Stimulated activated CD4-positive, alpha-beta T cell treated with anti-CD3 and anti-CD28 coated beads, Interleukin-4, amount 100 ng/mL, for 48 hours (primary cell): ENCODE results near the gene RHOXF1.
"Not testable (repeated sequence)": the region's sequence is repeated elsewhere in the genome, so short reads cannot be mapped to it uniquely, and the experiment has no call there.

Experiments used
- DNase-seq, 2 donors: peaks; one replicate each; pipeline ENCODE4 v3.0.0-alpha.2; 2020; ENCODE audit warnings: low read depth in 2 of 2

Gene RHOXF1, protein sequence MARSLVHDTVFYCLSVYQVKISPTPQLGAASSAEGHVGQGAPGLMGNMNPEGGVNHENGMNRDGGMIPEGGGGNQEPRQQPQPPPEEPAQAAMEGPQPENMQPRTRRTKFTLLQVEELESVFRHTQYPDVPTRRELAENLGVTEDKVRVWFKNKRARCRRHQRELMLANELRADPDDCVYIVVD

DNA sequence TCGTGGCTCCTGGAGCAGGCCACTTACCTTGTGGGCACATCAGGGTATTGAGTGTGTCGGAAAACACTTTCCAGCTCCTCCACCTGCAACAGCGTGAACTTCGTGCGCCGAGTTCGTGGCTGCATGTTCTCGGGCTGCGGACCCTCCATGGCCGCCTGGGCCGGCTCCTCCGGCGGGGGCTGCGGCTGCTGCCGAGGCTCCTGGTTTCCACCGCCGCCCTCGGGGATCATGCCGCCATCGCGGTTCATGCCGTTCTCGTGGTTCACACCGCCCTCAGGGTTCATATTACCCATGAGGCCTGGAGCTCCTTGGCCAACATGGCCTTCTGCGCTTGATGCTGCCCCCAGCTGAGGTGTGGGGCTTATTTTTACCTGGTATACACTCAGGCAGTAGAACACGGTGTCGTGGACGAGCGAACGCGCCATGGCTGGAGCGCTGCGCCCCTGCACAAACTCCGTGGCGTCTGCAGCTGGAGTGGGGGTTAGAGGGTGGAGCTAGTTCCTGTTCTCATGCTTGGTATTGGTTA lies at the start of gene RHOXF1:
Gene RHOXF1, minus strand, starts transcription at position 476 of the 526 bp plus-strand sequence. Its CDS starts 51 bp downstream, at position 425.
- no peak for DNase-seq

DNA sequence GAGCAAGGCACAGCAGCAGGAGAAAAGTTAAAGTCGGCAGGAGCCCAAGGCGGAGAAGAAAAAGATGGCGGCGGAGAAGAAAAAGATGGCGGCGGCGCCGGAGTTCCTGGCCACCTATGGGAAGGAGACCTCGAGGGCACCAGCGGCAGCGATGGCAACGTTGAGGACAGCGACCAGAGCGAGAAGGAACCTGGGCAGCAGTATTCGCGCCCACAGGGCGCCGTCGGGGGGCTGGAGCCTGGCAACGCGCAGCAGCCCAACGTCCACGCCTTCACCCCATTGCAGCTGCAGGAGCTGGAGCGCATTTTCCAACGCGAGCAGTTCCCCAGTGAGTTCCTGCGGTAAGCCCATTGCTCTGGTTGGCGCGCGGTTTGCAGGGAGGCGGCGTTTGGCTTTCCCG lies 43.4 kb upstream of the RHOXF1 start:
- not testable (repeated sequence) for DNase-seq

DNA sequence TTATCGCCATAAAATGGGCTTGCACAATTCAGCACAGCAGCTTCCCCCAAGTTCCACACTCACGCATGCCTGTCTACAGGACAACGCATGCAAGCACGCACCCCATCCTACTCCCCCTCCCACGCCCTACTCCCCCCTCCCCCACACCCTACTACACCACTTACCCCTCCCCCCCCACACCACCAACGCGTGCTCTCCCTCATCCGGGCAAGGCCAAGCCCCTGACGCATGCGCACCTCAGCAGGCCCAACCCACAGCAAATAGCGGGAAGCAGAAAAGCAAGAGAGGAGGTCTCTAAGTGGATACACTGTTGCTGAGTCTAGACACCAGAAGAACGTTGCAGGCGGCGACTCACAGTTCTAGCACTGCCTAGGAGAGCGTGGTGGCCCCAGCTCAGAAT lies 42.6 kb upstream of the RHOXF1 start, which contains the start of gene RHOXF2:
Gene RHOXF2, plus strand, starts transcription at position 301 of the 400 bp plus-strand sequence. CDS start 138 bp downstream, outside the sequence.
- not testable (repeated sequence) for DNase-seq

DNA sequence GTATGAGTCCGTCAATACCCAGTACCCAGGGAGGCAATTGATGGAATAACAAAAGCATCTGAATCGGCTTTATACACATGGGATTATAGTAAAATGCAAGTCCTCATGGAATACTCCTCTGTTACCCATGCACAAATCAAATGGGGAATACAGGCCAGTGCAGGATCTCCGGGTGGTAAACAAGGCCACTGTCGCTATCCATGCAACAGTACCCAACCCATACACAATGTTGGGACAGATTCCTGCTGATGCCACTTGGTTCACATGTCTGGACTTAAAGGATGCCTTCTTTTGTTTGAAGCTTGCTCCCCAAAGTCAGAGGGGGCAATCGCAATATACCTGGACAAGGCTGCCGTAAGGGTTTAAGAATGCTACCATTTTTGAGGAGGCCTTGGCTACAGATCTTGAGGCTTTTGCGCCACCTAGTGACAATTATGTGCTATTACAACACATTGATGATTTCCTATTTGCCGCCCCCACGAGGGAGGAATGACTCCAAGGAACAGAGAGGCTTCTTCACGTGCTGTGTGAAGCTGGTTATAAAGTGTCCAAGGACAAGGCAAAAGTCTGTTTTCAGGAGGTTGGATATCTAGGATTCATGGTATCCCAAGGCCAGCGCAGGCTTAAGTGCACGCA lies 34.5 kb upstream of the RHOXF1 start:
- not testable (repeated sequence) for DNase-seq

DNA sequence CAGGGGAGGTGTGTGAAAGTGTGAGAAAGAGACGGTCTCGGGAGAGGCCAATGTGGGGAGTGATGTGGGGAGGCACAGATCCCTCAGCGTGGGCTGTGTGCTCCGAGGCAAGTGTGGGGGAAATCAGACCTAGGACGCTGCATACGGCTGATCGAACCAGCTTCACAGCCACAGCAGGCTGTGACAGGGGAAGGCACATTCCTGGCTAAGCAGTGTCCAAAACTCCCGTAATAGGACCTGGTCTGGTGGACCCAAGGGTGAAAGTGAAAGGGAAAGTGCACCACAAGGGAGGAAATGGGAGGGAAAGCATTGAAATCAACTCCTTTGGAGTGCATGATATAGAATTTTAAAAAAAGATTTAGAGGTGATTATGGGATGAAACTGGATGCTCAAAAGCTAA lies 31.8 kb upstream of the RHOXF1 start:
- no peak for DNase-seq

DNA sequence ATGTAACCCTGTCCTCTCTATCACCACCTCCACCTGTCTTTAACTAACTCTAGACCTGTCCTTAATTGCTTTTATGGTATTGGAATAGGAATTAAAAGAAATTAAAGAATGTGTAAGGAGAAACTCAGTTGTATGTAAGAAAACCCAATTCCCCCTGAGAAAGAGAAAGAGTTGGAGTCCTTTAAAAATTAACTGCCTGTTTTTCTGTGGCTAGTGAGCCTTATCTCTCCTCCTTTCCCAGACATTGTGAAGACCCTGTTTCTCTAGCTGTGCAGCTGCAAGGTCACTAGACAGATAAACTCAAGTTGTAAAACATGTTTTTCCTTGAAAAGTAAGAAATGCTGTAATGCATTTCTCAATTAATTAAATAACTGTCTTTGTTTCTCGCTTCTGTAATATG lies 30.6 kb upstream of the RHOXF1 start:
- not testable (repeated sequence) for DNase-seq

DNA sequence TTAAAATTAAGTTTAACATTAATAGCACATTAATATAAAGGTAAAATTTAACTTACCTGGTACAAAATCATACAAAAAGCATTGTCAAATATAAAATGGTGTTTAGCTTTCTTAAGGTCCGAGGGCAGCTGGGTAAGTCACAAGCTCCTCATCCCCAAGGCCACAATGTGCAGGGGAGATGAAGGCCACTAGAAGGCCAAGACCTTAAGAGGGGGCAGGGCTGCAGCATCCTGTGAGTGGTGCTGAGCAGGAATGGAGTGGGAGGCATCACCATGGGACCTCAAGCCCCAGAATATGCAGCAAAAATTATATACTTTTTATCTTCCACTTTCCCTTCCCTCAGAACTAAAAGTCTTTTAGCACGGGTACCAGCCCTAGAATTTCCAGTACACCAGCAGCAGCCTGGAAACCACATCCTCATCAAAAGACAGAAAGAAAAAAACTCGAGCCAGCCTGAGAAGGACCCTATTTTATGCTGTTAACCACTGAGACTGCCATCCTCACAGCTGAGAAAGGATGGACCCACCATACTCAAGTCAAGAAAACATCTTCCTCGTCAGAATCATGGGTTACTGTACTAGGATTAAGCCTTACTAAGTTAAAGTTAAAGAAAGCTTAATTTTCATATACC lies 29.7 kb upstream of the RHOXF1 start:
- DNase-seq: no peak

DNA sequence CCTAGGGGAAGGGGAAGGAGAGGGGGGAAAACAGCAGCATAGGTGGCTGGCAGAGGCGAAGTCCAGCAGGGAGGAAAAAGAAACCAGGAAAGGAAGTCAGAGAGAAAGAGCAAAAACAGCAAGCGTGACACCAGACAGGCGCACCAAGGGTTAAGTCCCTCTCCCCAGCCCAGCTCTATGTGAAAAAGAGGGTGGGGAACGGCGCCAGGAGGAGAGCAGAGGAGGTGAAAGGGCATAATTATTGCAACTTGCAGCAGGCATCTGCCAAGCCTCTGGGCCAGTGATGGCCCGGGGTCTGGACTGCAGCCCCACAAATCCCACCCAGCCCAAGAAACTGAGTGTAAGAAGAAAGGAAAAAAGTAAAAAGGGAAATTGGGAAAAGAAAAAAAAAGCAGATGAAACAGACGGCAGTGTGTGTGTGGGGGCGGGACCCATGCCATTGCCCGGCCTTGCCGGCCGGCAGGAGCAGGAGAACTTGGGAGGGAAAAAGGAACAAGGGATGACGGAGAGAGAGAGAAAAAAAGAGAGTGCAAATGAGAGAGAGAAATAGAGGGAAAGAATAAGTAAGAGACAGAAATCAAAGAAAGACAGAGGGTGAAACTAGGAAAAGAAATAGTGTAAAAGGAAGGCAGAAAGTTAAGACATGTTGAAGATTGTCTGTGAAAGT lies 28.6 kb upstream of the RHOXF1 start:
- no peak for DNase-seq

DNA sequence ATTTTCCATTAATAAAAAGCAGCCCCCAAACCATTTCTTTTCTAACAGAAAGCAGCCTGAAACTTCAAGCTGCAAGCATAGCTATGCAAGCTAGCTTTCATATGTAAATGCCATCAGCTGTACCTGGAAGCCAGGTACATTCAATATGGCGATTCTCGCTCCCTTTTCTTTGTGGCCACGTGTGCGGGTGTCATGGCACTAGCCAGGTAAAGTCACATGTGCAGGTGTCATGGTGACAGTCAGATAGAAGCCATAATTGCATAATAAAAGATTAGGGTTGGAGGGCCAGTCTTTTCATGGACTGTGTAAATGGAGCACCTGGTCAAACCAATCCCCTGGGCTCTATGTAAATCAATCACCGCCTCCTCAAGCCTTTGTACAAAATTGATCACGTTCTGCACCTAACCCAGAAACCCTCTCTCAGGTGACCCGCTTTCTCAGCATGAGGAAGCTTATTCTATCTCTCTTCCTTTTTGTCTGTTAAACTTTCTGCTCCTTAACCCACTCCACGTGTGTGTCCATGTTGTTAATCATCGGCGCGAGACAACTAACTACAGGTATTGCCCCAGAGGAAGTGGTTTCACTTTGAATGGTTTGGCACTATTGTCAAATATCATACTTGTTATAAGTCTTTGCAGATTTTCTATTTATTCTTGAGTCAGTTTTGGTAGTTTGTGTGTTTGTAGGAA lies 24.7 kb upstream of the RHOXF1 start:
- DNase-seq: no peak

DNA sequence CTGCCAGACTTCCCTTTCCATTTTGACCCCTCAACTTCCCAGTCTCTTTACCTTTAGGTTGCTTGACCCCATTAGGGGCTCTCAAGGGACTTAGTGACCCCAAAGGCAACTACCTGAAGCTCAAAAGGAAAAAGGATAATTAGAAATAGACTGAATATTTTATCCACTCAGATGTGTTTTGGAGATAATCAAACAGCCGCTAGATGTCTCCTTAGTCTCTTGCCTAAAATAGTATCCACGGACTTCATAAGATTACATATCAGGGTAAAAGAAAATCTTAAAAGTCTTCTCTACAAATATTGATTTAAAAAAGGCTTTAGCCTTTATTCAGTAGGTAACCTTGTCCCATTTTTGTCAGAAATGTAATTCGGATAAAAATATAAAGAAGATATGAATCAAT lies 21.7 kb upstream of the RHOXF1 start:
- DNase-seq: no peak

DNA sequence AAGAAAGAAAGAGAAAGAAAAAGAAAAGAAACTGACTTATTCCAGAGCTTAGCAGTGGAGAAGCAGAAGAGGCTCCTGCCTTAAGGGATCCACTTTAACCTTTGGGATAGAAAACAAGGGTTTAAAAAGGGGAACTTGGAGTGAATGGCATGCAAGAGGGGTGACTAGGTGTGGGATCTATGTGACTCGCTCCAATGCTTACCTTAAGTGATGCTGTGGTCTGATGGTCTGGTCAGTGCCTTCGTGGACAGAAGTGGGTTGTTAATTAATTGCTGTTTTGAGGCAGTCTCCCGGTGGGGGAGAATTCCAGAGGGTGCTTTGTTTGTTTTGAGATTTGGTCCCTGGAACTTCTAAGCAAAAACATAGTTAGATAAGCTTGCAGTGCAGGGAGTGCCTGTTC lies 21.1 kb upstream of the RHOXF1 start:
- no peak for DNase-seq

DNA sequence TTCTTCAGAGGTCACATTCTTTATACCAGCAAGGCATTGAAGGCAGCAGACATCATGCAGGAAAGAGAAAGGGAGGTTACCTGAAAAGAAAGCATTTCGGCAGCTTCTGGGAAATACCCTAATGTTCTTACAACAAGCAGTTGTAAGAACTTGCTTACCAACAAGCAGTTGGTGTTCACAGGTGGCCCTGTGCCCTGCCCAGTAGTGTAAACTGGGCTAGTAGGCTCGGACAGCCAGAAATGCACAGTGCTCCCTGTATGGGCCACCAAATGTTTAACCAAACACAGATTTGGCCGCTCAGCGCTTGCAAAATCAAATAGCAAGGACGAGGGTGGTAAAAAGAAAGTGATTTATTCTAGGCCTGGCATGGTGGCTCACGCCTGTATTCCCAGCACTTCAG lies 20.4 kb upstream of the RHOXF1 start:
- no peak for DNase-seq

DNA sequence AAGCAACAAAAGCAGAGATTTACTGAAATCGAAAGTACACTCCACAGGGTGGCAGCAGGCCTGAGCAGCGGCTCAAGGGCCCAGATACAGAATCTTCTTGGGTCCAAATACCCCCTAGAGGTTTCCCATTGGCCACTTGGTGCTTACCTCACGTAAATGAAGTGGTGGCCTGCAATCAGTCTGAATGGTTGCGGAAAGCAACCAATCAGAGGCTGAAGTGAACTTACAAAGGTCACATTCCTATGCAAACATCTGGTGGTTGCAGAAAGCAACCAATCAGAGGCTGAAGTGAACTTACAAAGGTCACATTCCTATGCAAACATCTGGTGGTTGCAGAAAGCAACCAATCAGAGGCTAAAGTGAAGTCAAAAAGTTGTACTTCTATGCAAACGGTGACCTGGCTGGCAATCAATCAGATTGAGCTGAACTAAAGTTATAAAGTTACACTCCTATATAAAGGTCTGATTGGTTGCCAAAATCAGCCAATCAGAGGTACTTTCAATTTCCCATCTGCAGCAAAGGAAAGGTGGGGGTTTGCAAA lies 12.7 kb upstream of the RHOXF1 start:
- DNase-seq: not testable (repeated sequence)

DNA sequence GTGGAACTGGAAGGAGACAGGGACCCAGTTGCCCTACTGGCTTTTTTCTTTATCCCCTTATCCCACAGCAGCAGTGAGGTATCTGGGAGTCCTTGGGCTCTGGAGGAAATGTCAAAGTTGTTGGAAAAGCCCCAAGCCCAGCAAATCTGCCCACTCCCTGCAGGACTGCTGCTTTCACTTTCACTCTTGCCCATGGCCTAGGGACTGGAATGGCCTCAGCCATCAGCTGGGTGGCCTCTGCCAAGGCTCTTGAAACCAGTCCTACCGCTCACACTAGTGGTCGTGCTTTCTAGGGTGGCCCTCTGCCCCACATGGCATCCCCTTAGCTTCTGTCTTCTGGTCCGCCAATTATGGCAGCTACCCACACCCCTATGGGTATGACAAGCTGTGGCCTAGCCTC lies 9.7 kb upstream of the RHOXF1 start:
- DNase-seq: no peak

DNA sequence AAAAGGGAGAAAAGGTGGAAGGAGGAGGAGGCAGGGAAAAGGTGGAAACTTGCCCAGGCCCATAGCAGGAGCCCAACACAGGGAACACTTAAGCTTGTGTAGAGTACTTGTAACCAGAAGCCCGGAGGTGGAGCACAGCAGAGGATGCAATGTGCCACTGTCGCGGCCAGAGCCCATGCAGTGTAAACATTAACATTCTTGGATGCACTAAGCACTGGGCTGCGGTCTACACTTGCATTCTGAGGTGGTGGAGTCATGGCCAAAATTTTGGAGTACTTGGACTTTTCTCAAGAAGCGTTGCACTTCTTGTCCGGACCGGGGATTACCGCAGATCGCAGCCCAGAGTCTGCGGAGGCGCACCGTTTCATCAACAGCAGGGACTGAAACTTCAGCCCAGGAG lies 4.5 kb upstream of the RHOXF1 start:
- DNase-seq: no peak

DNA sequence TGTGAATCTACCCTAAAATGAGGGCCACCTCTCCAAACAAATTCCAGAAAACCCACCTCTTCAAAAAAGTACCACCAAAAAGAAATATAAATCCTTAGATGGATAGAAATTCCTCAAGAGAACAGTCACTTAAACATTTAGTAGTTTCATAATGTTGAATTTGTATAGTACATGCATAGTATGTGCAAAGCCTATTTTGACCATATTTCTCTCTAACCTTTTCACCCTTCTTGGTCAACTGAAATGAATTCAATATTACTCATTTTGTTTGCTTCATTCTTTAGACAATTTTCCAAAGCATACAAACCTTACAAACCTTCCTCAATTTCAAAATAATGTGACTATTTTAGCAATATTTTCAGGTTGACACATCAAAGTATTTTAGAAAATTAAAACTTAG lies 4.1 kb downstream of the RHOXF1 start:
- DNase-seq: no peak

DNA sequence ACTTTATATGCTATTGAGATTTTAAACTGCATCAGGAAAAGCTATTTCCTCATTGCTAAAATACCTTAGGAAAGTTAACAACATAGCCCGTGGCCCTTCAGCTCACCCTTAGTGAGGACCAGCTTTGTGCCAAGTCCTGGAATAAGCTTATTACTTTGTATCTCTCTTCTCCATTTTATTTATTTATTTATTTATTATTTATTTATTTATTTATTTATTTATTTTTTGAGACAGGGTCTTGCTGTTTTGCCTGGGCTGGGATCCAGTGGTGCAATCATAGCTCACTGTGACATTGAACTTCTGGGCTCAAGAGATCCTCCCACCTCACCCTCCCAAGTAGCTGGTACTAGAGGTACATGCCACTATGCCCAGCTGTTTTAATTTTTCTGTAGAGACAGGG lies 6.3 kb downstream of the RHOXF1 start:
- no peak for DNase-seq

DNA sequence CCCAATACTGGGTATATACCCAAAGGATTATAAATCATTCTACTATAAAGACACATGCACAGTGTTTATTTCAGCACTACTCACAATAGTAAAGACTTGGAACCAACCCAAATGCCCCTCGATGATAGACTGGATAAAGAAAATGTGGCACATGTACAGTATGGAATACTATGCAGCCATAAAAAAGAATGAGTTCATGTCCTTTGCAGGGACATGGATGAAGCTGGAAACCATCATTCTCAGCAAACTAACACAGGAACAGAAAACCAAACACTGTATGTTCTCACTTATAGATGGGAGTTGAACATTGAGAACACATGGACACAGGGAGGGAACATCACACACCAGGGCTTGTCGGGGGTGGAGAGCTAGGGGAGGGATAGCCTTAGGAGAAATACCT lies 11.0 kb downstream of the RHOXF1 start:
- DNase-seq: not testable (repeated sequence)

DNA sequence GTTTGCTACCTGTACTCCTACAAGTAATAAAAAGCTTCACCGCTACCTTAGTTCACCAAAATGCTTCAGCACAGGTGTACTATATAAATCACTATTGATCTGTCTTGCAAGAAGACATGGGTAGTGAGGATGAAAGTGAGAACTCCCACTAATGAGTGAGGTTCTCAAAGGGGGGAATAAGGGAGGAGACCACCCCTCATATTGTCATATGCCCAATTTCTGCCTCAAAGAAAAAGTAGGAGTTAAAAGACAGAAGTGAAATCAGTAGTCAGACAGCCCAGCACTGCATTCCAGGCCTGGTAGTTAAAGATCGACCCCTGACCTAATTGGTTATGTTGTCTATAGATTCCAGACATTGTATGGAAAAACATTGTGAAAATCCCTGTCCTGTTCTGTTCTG lies 14.7 kb downstream of the RHOXF1 start:
- not testable (repeated sequence) for DNase-seq

DNA sequence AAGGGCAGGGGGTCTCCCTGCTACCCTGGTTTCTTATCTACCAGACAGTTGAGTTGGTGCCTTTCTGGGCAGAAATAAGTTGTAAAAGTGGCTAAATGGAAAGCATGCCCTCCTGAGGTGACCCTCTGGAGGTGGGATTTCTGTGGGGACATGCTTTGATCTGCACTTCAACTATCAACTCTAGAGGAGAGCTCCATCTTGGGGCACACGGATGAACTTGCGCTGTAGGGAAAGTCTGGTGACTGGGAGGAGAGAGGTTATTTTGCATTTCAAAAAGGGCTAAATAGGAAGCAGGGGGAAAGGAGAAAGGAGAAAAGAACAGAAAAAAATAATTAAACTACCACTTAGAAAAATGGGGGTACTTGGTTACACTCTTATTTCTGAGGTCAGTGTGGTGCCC lies 25.5 kb downstream of the RHOXF1 start:
- DNase-seq: no peak

DNA sequence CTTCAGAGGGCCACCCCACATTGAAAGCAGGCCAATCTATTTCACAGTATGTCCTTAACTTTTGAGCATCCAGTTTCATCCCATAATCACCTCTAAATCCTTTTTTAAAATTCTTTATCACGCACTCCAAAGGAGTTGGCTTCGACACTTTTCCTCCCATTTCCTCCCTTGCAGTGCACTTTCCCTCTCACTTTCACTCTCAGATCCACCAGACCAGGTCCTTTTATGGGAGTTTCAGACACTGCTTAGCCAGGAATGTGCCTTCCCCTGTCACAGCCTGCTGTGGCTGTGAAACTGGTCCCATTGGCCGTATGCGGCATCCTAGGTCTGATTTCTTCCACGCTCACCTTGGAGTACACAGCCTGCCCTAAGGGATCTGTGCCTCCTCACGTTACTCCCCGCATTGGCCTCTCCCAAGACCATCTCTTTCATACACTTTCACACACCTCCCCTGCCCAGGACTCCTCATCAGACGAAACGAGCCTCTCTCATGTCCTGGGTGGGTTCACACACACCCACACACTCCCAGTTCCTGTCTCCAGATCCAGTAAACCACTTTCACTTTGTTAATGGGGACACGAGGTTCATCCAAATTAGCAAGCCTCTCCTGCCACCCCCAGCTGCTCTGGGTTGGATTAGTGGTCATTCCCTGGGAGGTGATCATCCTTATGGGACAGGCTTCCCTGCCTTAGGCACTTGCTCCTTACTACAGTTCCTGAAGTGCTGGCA lies 28.3 kb downstream of the RHOXF1 start:
- no peak for DNase-seq
